NCI-H2081 (cell line): Measurements from ENCODE around the gene UGT1A7.
"Not testable (repeated sequence)": the region's sequence is repeated elsewhere in the genome, so short reads cannot be mapped to it uniquely, and the experiment has no call there.

Experiments
- DNase-seq, 2 experiments: peaks; one replicate each; lab custom pipeline; 2025; lab: John Stamatoyannopoulos, UW

Gene UGT1A7

DNA sequence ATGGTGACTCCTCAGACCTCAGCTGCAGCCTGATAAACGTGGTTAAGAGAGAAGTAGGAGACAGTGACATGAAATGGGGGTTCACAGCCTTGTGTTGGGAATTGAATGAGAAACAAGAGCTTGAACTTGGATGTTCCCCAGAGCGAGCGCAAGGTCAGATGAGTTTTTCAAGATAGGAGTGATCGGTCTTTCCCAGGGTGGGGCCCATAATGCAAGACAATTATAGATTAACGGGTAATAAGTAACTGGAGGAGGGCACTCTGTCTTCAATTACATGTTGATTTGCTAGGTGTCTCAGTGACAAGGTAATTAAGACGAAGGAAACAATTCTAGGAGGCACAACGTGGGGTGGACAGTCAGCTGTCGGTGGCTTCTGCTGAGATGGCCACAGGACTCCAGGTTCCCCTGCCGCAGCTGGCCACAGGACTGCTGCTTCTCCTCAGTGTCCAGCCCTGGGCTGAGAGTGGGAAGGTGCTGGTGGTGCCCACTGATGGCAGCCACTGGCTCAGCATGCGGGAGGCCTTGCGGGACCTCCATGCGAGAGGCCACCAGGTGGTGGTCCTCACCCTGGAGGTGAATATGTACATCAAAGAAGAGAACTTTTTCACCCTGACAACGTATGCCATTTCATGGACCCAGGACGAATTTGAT, 31.0 kb downstream of the UGT1A7 start, which contains the start of gene UGT1A5:
Gene UGT1A5, plus strand, starts transcription at position 297 of the 651 bp plus-strand sequence. Its CDS starts 85 bp downstream, at position 382.
- DNase-seq, result no peak

DNA sequence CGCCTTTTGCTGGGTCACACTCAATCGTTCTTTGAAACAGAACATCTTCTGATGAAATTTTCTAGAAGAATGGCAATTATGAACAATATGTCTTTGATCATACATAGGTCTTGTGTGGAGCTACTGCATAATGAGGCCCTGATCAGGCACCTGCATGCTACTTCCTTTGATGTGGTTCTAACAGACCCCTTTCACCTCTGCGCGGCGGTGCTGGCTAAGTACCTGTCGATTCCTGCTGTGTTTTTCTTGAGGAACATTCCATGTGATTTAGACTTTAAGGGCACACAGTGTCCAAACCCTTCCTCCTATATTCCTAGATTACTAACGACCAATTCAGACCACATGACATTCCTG, 31.5 kb downstream of the UGT1A7 start:
- DNase-seq, result no peak

DNA sequence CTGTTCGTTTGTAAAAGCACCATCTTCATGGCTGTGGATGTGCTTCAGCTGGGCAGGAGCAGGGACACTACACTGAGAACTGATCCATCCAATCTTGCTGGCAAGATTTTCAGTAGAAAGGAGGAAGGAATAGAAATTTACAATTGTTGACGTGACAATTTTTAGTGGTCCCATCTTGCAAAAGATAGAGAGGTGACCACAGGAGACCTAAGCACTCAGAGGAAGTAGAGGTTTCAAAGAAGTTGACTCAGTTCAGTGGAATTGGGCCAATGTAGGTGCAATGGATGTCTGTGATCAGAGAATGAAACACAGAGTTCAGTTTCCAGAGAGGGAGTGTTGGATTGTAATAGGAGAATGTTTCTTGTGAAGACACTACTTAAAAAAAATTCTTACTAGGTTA, 32.4 kb downstream of the UGT1A7 start:
- no peak for DNase-seq

DNA sequence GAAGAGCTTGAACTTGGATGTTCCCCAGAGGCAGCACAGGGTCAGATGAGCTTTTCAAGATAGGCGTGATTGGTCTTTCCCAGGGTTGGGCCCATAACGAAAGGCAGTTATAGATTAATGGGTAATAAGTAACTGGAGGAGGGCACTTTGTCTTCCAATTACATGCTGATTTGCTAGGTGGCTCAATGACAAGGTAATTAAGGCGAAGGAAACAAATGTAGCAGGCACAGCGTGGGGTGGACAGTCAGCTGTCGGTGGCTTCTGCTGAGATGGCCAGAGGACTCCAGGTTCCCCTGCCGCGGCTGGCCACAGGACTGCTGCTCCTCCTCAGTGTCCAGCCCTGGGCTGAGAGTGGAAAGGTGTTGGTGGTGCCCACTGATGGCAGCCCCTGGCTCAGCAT, 36.9 kb downstream of the UGT1A7 start, which contains the start of gene UGT1A4:
Gene UGT1A4, plus strand, starts transcription at position 185 of the 400 bp plus-strand sequence. Its CDS starts 85 bp downstream, at position 270.
- DNase-seq, result no peak

DNA sequence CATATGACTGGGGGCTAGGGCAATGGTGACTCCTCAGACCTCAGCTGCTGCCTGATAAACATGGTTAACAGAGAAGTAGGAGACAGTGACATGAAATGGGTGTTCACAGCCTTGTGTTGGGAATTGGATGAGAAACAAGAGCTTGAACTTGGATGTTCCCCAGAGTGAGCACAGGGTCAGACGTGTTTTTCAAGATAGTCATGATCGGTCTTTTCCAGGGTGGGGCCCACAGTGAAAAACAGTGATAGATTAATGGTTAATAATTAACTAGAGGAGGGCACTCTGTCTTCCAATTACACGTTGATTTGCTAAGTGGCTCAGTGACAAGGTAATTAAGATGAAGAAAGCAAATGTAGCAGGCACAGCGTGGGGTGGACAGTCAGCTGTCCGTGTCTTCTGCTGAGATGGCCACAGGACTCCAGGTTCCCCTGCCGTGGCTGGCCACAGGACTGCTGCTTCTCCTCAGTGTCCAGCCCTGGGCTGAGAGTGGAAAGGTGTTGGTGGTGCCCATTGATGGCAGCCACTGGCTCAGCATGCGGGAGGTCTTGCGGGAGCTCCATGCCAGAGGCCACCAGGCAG, 47.1 kb downstream of the UGT1A7 start, which contains the start of gene UGT1A3:
Gene UGT1A3, plus strand, starts transcription at position 320 of the 579 bp plus-strand sequence. Its CDS starts 85 bp downstream, at position 405.
- DNase-seq, result no peak

DNA sequence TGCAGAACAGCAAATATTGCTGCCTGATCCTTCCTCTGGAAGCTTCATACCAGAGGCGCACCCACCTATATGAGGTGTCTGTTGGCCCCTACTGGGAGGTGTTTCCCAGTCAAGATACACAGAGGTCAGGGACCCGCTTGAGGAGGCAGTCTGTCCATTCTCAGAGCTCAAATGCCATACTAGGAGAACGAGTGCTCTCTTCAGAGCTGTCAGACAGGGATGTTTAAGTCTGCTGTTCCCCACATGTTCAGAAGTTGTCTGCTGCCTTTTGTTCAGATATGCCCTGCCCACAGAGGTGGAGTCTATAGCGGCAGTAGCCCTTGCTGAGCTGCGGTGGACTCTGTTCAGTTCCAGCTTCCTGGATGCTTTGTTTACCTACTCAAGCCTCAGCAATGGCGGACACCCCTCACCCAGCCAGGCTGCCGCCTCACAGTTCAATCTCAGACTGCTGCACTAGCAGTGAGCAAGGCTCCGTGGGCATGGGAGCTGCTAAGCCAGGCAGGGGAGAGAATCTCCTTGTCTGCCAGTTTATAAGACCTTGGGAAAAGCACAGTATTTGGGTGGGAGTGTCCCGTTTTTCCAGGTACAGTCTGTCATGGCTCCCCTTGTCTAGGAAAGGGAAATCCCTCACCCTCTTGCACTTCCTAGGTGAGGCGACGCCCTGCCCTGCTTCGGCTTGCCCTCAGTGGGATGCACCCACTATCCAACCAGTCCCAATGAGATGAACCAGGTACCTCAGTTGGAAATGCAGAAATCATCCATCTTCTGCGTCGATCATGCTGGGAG, 55.4 kb downstream of the UGT1A7 start:
- DNase-seq, result not testable (repeated sequence)

DNA sequence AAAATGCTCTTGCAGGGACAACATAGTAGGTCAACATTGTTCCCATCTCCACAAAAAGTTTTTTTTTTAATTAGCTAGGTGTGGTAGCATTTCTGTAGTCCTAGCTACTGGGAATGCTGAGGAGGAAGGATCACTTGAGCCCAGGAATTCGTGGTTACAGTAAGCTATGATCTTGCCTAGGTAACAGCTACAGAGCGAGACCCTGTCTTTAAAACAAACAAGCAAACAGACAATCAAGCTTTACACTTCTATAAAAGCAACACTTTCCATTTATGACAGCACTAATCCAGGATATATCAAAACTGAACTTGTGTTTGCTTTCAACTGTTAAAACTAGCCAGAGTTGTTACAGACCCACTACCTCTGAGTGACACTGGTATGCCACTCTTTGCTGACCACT, 59.2 kb downstream of the UGT1A7 start:
- DNase-seq, result no peak

DNA sequence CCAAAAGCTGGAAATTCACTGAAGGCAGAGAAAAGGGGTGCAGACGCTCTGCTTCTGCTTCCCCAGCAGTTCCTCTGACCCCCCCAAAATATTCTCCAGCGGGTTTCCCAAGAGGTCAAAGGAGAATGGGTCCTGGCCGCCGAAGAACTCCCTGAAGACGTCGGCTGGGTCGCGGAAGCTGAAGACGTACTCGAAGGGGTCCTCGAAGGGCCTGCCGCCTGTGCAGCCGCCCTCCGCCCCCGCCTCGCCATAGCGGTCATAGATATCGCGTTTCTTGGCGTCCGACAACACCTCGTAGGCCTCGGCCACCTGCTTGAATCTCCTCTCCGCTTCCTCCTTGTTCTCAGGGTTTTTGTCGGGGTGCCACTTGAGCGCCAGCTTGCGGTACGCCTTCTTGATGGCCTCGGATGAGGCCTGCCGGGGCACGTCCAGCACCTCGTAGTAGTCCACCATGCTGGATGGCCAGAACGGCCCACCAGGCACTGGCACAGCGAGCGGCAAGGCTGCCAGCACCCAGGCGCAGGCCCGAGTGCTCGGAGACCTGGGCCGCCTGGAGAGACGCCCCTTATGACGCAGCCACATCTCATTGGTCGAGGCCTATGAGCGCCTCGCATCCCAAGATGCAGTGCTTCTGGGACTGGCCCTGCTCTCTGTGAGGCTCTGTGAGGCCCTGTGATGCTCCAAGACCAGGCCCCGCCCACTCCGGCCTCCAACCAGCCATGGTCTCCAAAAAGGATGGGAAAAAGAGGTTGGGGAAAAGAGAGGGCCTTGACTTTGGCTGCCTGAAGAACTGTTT, 62.0 kb downstream of the UGT1A7 start:
- DNase-seq, result no peak

DNA sequence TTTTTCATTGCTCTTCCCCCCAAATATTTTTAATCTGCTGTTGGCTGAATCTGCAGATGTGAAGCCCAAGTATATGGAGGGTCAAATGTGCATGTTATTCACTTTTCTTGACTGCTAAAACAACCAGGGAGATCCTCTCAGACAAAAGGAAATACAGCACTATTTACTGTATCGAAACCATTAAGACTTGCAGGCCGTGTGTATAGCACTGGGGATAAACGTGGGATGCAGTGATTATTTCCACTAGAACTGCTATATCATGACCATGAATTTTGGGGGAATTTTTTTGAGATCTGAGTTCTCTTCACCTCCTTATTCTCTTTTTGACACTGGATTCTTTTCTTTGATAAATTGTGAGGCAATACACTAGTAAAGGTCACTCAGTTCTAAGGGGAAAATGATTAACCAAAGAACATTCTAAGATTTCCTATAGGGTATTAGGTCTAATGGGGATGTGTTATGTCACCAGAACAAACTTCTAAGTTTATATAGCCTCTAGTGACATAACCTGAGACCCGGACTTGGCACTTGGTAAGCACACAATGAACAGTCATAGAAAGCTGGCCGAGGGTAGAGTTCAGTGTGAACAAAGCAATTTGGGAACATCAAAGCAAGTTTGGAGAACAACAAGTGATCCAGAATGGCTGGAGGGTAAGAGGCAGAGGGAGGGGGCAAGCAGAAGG, 63.5 kb downstream of the UGT1A7 start:
- no peak for DNase-seq

DNA sequence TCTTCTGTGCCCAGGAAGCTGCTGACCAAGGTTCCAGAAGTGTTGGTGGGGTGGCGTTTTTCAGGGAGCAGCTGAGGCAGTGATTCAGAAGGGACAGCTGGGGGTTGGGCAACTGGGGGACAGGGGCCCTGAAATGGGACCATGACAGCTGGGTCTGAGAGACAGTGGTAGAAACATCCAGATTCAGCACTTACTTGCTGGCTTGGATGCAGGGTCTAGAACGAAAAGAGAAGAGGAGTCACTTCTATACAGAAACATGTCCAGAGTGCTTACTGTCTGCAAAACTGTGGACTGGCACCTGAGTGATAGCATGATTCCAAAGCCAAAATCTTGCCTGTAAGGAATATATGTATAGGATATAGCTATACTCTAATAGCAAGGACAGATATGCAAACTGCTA, 64.1 kb downstream of the UGT1A7 start:
- not testable (repeated sequence) for DNase-seq

DNA sequence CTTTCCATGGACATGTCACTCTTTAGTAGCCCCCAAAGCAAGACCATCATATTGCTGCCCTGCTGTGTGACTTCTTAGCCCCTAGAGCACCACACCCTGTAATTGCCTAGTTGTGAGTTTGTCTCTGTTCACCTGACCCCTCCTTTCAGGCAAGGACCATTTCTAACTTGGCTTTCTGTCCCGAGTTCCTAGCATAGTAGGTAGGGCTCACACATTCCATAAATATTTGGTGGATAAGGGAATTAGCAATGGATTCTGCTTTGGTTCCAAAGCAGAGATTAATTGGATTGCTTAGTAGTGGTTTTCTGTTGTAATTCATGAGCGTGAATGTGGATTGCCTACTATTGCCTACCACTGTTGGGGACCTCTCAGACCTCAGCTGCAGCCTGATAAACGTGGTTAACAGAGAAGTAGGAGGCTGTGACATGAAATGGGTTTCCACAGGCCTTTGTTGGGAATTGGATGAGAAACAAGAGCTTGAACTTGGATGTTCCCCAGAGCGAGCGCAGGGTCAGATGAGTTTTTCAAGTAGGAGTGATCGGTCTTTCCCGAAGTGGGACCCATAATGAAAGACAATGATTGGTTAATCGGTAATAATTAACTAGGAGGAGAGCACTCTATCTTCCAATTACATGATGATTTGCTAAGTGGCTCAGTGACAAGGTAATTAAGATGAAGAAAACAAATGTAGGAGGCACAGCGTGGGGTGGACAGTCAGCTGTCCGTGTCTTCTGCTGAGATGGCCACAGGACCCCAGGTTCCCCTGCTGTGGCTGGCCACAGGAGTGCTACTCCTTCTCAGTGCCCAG, 65.0 kb downstream of the UGT1A7 start:
- DNase-seq, result no peak

DNA sequence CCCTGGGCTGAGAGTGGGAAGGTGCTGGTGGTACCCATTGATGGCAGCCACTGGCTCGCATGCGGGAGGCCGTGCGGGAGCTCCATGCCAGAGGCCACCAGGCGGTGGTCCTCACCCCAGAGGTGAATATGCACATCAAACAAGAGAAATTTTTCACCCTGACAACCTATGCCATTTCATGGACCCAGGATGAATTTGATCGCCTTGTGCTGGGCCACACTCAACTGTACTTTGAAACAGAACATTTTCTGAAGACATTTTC, 65.5 kb downstream of the UGT1A7 start:
- DNase-seq, result no peak

DNA sequence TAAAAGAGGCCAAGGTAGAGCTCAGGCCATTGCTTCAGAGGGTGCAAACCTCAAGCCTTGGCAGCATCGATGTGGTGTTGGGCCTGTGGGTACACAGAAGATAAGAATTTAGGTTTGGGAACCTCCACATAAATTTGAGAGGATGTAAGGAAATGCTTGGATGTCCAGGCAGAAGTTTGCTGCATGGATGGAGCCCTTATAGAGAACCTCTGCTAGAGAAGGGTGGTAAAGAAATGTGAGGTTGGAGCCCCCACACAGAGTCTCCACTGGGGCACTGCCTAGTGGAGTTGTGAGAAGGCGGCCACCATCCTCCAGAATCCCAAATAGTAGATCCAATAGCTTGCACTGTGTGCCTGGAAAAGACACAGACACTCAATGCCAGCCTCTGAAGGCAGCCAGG, 69.0 kb downstream of the UGT1A7 start:
- DNase-seq, result not testable (repeated sequence)

DNA sequence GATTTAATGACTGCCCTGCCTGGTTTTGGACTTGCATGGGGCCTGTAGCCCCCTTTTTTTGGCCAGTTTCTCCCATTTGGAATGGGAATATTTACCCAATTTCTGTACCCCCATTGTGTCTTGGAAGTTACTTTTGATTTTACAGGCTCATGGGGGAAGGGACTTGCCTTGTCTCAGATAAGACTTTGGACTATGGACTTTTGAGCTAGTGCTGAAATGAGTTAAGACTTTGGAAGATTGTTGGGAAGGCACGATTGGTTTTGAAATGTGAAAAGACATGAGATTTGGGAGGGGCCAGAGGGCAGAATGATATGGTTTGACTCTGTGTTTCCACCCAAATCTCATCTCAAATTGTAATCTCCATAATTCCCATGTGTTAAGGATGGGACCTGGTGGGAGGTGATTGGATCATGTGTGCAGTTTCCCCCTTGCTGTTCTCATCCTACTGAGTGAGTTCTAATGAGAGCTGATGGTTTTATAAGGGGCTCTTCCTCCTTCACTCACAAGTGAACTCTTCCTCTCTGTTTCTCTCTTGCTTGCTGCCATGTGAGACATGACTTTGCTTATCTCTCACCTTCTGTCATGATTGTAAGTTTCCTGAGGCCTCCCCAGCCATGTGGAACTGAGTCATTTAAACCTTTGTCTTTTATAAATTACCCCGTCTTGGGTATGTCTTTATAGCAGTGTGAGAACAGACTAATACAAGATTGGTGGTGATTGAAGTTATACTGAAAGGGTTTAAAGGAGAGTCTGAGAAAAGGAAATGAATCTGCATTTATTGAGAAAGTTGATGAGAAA, 69.7 kb downstream of the UGT1A7 start:
- not testable (repeated sequence) for DNase-seq

DNA sequence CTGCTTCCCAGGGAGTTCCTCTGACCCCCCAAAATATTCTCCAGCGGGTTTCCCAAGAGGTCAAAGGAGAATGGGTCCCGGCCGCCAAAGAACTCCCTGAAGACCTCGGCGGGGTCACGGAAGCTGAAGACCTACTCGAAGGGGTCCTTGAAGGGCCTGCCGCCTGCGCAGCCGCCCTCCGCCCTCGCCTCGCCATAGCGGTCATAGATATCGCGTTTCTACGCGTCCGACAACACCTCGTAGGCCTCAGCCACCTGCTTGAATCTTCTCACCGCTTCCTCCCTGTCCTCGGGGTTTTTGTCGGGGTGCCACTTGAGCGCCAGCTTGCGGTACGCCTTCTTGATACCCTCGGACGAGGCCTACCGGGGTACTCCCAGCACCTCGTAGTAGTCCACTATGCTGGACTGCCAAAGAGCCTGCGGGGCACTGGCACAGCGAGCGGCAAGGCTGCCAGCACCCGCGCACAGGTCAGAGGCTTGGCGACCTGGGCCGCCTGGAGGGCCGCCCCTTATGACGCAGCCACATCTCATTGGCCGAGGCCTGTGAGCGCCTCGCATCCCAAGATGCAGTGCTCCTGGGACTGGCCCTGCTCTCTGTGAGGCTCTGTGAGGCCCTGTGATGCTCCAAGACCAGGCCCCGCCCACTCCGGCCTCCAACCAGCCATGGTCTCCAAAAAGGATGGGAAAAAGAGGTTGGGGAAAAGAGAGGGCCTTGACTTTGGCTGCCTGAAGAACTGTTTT, 73.3 kb downstream of the UGT1A7 start:
- no peak for DNase-seq

DNA sequence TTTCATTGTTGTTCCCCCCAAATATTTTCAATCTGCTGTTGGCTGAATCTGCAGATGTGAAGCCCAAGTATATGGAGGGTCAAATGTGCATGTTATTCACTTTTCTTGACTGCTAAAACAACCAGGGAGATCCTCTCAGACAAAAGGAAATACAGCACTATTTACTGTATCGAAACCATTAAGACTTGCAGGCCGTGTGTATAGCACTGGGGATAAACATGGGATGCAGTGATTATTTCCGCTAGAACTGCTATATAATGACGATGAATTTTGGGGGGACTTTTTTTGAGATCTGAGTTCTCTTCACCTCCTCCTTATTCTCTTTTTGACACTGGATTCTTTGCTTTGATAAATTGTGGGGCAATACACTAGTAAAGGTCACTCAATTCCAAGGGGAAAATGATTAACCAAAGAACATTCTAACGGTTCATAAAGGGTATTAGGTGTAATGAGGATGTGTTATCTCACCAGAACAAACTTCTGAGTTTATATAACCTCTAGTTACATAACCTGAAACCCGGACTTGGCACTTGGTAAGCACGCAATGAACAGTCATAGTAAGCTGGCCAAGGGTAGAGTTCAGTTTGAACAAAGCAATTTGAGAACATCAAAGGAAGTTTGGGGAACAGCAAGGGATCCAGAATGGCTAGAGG, 74.9 kb downstream of the UGT1A7 start:
- DNase-seq, result no peak

DNA sequence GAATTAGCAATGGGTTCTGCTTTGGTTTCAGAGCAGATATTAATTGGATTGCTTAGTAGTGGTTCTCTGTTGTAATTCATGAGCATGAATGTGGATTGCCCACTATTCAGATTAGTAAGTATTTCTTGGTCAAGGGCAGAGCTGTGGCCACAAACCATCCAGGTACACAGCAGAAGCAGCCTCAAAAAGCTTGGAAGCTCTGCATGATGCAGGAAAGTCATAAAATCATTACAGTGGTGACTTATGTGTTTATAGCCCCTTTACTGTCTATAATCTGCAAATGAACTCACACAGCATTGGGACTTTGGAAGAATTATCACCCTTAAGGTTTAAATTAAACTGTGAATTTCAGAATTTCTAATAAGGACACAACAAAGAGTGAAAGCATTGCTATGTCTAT, 76.4 kb downstream of the UGT1A7 start:
- DNase-seq, result no peak

DNA sequence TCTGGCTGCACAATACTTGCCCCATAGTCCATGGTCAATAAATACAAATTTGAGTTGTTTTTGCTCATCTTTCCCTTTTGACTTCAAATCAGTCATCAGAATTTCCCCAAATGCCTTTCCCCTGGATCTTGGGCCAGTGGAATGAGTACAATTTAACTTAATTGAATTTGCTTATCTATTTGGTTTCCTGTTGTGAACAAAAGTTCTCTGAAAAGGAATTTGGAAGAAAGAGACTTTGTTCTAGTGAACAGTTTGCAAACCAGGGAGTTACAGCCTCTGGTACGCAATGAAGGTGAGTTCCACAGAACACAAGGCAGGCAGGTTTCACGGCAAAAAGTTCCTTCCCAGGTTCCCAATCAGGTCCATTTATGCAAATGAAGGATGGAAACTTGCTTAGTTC, 77.1 kb downstream of the UGT1A7 start:
- DNase-seq, result no peak

DNA sequence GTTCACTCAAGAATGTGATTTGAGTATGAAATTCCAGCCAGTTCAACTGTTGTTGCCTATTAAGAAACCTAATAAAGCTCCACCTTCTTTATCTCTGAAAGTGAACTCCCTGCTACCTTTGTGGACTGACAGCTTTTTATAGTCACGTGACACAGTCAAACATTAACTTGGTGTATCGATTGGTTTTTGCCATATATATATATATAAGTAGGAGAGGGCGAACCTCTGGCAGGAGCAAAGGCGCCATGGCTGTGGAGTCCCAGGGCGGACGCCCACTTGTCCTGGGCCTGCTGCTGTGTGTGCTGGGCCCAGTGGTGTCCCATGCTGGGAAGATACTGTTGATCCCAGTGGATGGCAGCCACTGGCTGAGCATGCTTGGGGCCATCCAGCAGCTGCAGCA, 78.3 kb downstream of the UGT1A7 start, which contains the start of gene UGT1A1:
Gene UGT1A1, plus strand, starts transcription at position 228 of the 400 bp plus-strand sequence. Its CDS starts 18 bp downstream, at position 246.
- DNase-seq, result no peak
